ELR (cell line): ENCODE results near the gene WNT7B.

Experiments
- DNase-seq: peaks from one replicate; pipeline ENCODE4 v3.0.0-alpha.2; 2015; ENCODE audit warnings: low read depth

Gene WNT7B

GRCh38 chr22:45905924-45906865 is 70.8 kb downstream of the WNT7B start:
- peak; percentile 57 for DNase-seq

GRCh38 chr22:45905326-45905923 is 71.5 kb downstream of the WNT7B start:
- no peak for DNase-seq

GRCh38 chr22:45904236-45904635 is 72.7 kb downstream of the WNT7B start:
- no peak for DNase-seq

- peak; percentile 77 for DNase-seq
Observed at GRCh38 chr22:45903355-45904135, 73.4 kb downstream of the WNT7B start.

GRCh38 chr22:45897736-45898135 is 79.2 kb downstream of the WNT7B start:
- no peak for DNase-seq

GRCh38 chr22:45896964-45897538 is 79.9 kb downstream of the WNT7B start:
- no peak for DNase-seq

GRCh38 chr22:45896153-45896951 is 80.6 kb downstream of the WNT7B start:
- no peak for DNase-seq

- no peak for DNase-seq
Observed at GRCh38 chr22:45895436-45896152, 81.4 kb downstream of the WNT7B start.

- no peak for DNase-seq
Observed at GRCh38 chr22:45893516-45893915, 83.4 kb downstream of the WNT7B start.

- no peak for DNase-seq
Observed at GRCh38 chr22:45892681-45893461, 84.1 kb downstream of the WNT7B start.

GRCh38 chr22:45891996-45892621 is 84.9 kb downstream of the WNT7B start:
- no peak for DNase-seq

GRCh38 chr22:45891471-45891995 is 85.4 kb downstream of the WNT7B start:
- no peak for DNase-seq

- no peak for DNase-seq
Observed at GRCh38 chr22:45891021-45891421, 85.9 kb downstream of the WNT7B start.

GRCh38 chr22:45890351-45890635 is 86.7 kb downstream of the WNT7B start:
- DNase-seq, result no peak

- no peak for DNase-seq
Observed at GRCh38 chr22:45889539-45890350, 87.2 kb downstream of the WNT7B start.

- DNase-seq, result no peak
Observed at GRCh38 chr22:45889093-45889538, 87.8 kb downstream of the WNT7B start.

GRCh38 chr22:45888221-45889092 is 88.5 kb downstream of the WNT7B start:
- DNase-seq, result no peak
